Measurements from ENCODE around the gene ZSWIM6.

Gene ZSWIM6

GRCh38 chr5:61332851-61333320, 828 bp downstream of the ZSWIM6 start:
- DNase-seq (ENCODE audit: low spot score): no peak

GRCh38 chr5:61333321-61333953, 1.4 kb downstream of the ZSWIM6 start:
- no peak for DNase-seq (ENCODE audit: low spot score)

GRCh38 chr5:61333954-61334867, 2.2 kb downstream of the ZSWIM6 start:
- no peak for DNase-seq (ENCODE audit: low spot score)

- DNase-seq (ENCODE audit: low spot score): no peak
Measured at GRCh38 chr5:61334868-61335615, 3.0 kb downstream of the ZSWIM6 start.

GRCh38 chr5:61339764-61340163, 7.7 kb downstream of the ZSWIM6 start:
- no peak for DNase-seq (ENCODE audit: low spot score)

GRCh38 chr5:61340775-61341361, 8.8 kb downstream of the ZSWIM6 start:
- no peak for DNase-seq (ENCODE audit: low spot score)

- no peak for DNase-seq (ENCODE audit: low spot score)
Measured at GRCh38 chr5:61342071-61342501, 10.0 kb downstream of the ZSWIM6 start.

- no peak for DNase-seq (ENCODE audit: low spot score)
Measured at GRCh38 chr5:61344187-61344944, 12.3 kb downstream of the ZSWIM6 start.

GRCh38 chr5:61346511-61346910, 14.5 kb downstream of the ZSWIM6 start:
- DNase-seq (ENCODE audit: low spot score): no peak

GRCh38 chr5:61347080-61347479, 15.0 kb downstream of the ZSWIM6 start:
- DNase-seq (ENCODE audit: low spot score): no peak

GRCh38 chr5:61348447-61348846, 16.4 kb downstream of the ZSWIM6 start:
- no peak for DNase-seq (ENCODE audit: low spot score)

GRCh38 chr5:61349935-61350334, 17.9 kb downstream of the ZSWIM6 start:
- DNase-seq (ENCODE audit: low spot score): no peak

GRCh38 chr5:61350535-61350934, 18.5 kb downstream of the ZSWIM6 start:
- no peak for DNase-seq (ENCODE audit: low spot score)

GRCh38 chr5:61351733-61352132, 19.7 kb downstream of the ZSWIM6 start:
- no peak for DNase-seq (ENCODE audit: low spot score)

GRCh38 chr5:61352180-61352579, 20.1 kb downstream of the ZSWIM6 start:
- no peak for DNase-seq (ENCODE audit: low spot score)

- DNase-seq (ENCODE audit: low spot score): no peak
Measured at GRCh38 chr5:61352612-61353156, 20.6 kb downstream of the ZSWIM6 start.

GRCh38 chr5:61353293-61353692, 21.2 kb downstream of the ZSWIM6 start:
- DNase-seq (ENCODE audit: low spot score): no peak

GRCh38 chr5:61354199-61354598, 22.1 kb downstream of the ZSWIM6 start:
- no peak for DNase-seq (ENCODE audit: low spot score)

GRCh38 chr5:61357745-61358144, 25.7 kb downstream of the ZSWIM6 start:
- no peak for DNase-seq (ENCODE audit: low spot score)

GRCh38 chr5:61362796-61363368, 30.8 kb downstream of the ZSWIM6 start:
- DNase-seq (ENCODE audit: low spot score): no peak
